CD4-positive, alpha-beta T cell treated with Interferon alpha-2 for 1 hour (primary cell): ENCODE measurements around the gene DYNC1H1.
"Not testable (repeated sequence)": the region's sequence is repeated elsewhere in the genome, so short reads cannot be mapped to it uniquely, and the experiment has no call there.

ENCODE experiments used
- DNase-seq, 2 donors: peaks; one replicate each; pipeline ENCODE4 v3.0.0-alpha.2; 2020 to 2022

Gene DYNC1H1

GRCh38 chr14:102043251-102044025, 79.1 kb downstream of the DYNC1H1 start:
- no peak for DNase-seq

GRCh38 chr14:102044566-102044965, 80.2 kb downstream of the DYNC1H1 start:
- no peak for DNase-seq

GRCh38 chr14:102046337-102047278, 82.2 kb downstream of the DYNC1H1 start:
- peak in 1 of 2 donors; percentile 8 for DNase-seq

GRCh38 chr14:102047808-102048540, 83.6 kb downstream of the DYNC1H1 start:
- no peak for DNase-seq

- DNase-seq = no peak
These were observed 85.1 kb downstream of the DYNC1H1 start for GRCh38 chr14:102049258-102050025.

GRCh38 chr14:102050026-102050405, 85.6 kb downstream of the DYNC1H1 start:
- DNase-seq = no peak

- DNase-seq = no peak
These were observed 86.3 kb downstream of the DYNC1H1 start for GRCh38 chr14:102050625-102051024.

GRCh38 chr14:102052522-102052921, 88.1 kb downstream of the DYNC1H1 start:
- DNase-seq = no peak

- DNase-seq = no peak
These were observed 91.0 kb downstream of the DYNC1H1 start for GRCh38 chr14:102055181-102055901.

GRCh38 chr14:102056694-102057442, 92.5 kb downstream of the DYNC1H1 start:
- DNase-seq = no peak

GRCh38 chr14:102057480-102058114, 93.2 kb downstream of the DYNC1H1 start:
- DNase-seq = peak in 1 of 2 donors; percentile 40

- no peak for DNase-seq
These were observed 93.8 kb downstream of the DYNC1H1 start for GRCh38 chr14:102058146-102058545.

- no peak for DNase-seq
These were observed 94.6 kb downstream of the DYNC1H1 start for GRCh38 chr14:102058961-102059360.

GRCh38 chr14:102063109-102063807, 98.9 kb downstream of the DYNC1H1 start:
- DNase-seq = peak; percentile 82 to 87

- DNase-seq = no peak
These were observed 99.5 kb downstream of the DYNC1H1 start for GRCh38 chr14:102063808-102064429.

- not testable (repeated sequence) for DNase-seq
These were observed 100.2 kb downstream of the DYNC1H1 start for GRCh38 chr14:102064590-102064989.

GRCh38 chr14:102066041-102066451, 101.7 kb downstream of the DYNC1H1 start:
- DNase-seq = no peak

- no peak for DNase-seq
These were observed 107.1 kb downstream of the DYNC1H1 start for GRCh38 chr14:102071283-102071998.
